ENCODE results near the gene EED. TPM values are rescaled to one million over a fixed set of nuclear protein-coding genes. Genes with fewer than 3 reads are reported as not detected.

EED gene
- polyA plus RNA-seq, 1 donor (not counting 4 experiments of a cell fraction or from before 2014, with no cell fraction given), result 28.5 TPM

- Histone ChIP-seq H3K27me3 (ENCODE audit: control insufficient read depth, extremely low read depth, insufficient read depth, low read length) (no peaks in the 10 kb centered on the region), H3K36me3 (ENCODE audit: control insufficient read depth in 2 of 2, extremely low read depth in 1 of 2, insufficient read depth in 2 of 2, low read length in 2 of 2) (no peaks in the 10 kb centered on the region), H3K9me1 (ENCODE audit: control insufficient read depth, extremely low read depth, insufficient read depth, low read length) (no peaks in the 10 kb centered on the region), H3K9me3 (ENCODE audit: control insufficient read depth, low read depth, low read length) (no peaks in the 10 kb centered on the region), H3K4me1 (ENCODE audit: control insufficient read depth, extremely low read depth, insufficient read depth, low read length) (no peaks in the 10 kb centered on the region), H3K4me3 (ENCODE audit: control insufficient read depth in 2 of 3, extremely low read depth in 1 of 3, insufficient read depth in 2 of 3, low read depth in 1 of 3, low read length in 3 of 3) (no peak overlapping the region), H3K79me2 (ENCODE audit: control insufficient read depth, insufficient read depth, low read length) (no peaks in the 10 kb centered on the region), H2AFZ (ENCODE audit: control insufficient read depth, low read length) (no peak overlapping the region), H3K9ac (ENCODE audit: control insufficient read depth, extremely low read depth, insufficient read depth, low read length) (no peak overlapping the region), H4K20me1 (ENCODE audit: control insufficient read depth, extremely low read depth, insufficient read depth, low read length) (no peaks in the 10 kb centered on the region), H3K4me2 (ENCODE audit: control insufficient read depth, extremely low read depth, insufficient read depth, low read depth, low read length) (no peak overlapping the region), H3K27ac (ENCODE audit: control insufficient read depth, insufficient read depth, low read length) (no peak overlapping the region)
- dilution Hi-C loops (cut with MboI; ENCODE audit: extremely low pct_ligation_motif_present, low sequenced_read_pairs), result no loop called here
- DNase-seq (ENCODE audit: low read depth, low spot score) (no peak), FAIRE-seq (no peak)
- TF ChIP-seq CTCF (optimal IDR thresholded peaks at IDR 0.05 in 1 of 3, IDR thresholded peaks at IDR 0.05 in 1 of 3, conservative IDR thresholded peaks at IDR 0.05 in 1 of 3; ENCODE audit: extremely low read depth in 1 of 3, insufficient read depth in 2 of 3, low read length in 3 of 3), result no peak
- TF ChIP-seq EZH2 (IDR thresholded peaks at IDR 0.05; ENCODE audit: low read length), result no peak
Observed at GRCh38 chr11:86237267-86237804, 7.2 kb upstream of the EED start.

GRCh38 chr11:86240164-86240563, 4.4 kb upstream of the EED start:
- no peak for FAIRE-seq
- Histone ChIP-seq H4K20me1 (ENCODE audit: control insufficient read depth, extremely low read depth, insufficient read depth, low read length) (no peaks in the 10 kb centered on the region), H3K9me3 (ENCODE audit: control insufficient read depth, low read depth, low read length) (no peaks in the 10 kb centered on the region), H3K4me2 (ENCODE audit: control insufficient read depth, extremely low read depth, insufficient read depth, low read depth, low read length) (no peak overlapping the region), H3K9me1 (ENCODE audit: control insufficient read depth, extremely low read depth, insufficient read depth, low read length) (no peaks in the 10 kb centered on the region), H3K9ac (ENCODE audit: control insufficient read depth, extremely low read depth, insufficient read depth, low read length) (no peak overlapping the region), H3K4me1 (ENCODE audit: control insufficient read depth, extremely low read depth, insufficient read depth, low read length) (peaks cover 4% of the 10 kb centered on the region), H3K79me2 (ENCODE audit: control insufficient read depth, insufficient read depth, low read length) (no peaks in the 10 kb centered on the region), H3K4me3 (ENCODE audit: control insufficient read depth in 2 of 3, extremely low read depth in 1 of 3, insufficient read depth in 2 of 3, low read depth in 1 of 3, low read length in 3 of 3) (no peak overlapping the region), H2AFZ (ENCODE audit: control insufficient read depth, low read length) (no peak overlapping the region), H3K36me3 (ENCODE audit: control insufficient read depth in 2 of 2, extremely low read depth in 1 of 2, insufficient read depth in 2 of 2, low read length in 2 of 2) (no peaks in the 10 kb centered on the region), H3K27me3 (ENCODE audit: control insufficient read depth, extremely low read depth, insufficient read depth, low read length) (no peaks in the 10 kb centered on the region), H3K27ac (ENCODE audit: control insufficient read depth, insufficient read depth, low read length) (no peak overlapping the region)
- DNase-seq (ENCODE audit: low read depth, low spot score), result no peak
- no peak for TF ChIP-seq CTCF (optimal IDR thresholded peaks at IDR 0.05 in 1 of 3, IDR thresholded peaks at IDR 0.05 in 1 of 3, conservative IDR thresholded peaks at IDR 0.05 in 1 of 3; ENCODE audit: extremely low read depth in 1 of 3, insufficient read depth in 2 of 3, low read length in 3 of 3)
- TF ChIP-seq EZH2 (IDR thresholded peaks at IDR 0.05; ENCODE audit: low read length), result no peak
- dilution Hi-C loops (cut with MboI; ENCODE audit: extremely low pct_ligation_motif_present, low sequenced_read_pairs), result no loop called here
